DMS79 (cell line): ENCODE data around the gene CARD11.

Source experiments
- DNase-seq: peaks from one replicate; lab custom pipeline; 2025; lab: John Stamatoyannopoulos, UW

CARD11 gene

DNA sequence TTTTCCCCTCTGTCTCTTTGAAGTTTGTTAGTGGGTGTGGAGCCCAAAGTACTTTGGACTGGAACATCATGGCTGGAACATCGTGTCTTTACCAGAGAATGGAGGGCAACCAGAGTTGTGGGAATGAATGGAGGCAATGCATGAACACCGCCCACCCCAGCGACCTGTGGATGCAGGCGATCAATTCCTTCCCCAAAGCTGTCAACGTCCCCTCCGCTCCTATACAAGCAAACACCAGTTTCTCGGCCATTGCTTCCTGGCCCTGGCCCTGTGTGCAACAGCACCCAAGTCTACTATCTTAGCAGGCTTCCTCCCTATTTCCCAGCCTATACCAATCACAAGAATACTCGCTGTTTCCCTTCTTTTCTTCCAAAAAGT, 62.6 kb downstream of the CARD11 start:
- DNase-seq, result no peak

DNA sequence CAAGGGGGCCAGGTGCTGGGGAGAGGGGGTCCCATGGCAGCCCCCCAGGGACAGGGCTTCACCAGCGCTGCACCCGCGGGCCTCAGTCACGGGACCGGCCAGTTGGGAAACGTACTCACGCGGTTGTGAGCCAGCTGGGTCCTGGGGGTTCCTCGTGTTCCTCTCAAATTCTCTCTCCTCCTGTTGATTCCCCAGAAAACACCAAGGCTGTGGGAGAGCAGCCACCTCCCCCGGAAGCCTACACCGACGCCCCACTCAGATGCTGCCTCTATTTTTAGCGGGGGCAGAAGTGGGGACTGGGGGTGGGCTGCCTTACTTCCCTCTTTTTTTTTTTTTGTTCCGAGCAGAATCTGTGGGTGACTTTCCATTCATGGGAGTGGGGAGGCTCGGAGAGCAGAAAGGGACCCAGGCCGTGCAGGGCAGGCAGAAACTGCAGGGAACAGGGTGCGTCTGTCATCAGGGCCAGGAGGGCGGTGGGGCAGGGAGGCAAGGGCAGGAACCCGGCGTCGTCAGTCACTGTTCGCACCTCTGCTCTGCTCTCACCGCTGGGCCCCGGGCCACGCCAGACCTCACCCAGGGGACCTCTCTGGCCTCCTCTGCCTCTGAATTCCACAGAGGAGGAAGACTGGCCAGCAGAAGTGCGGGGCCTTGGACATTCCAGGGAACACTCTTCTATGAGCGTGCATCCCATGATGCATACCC, 63.1 kb downstream of the CARD11 start:
- no peak for DNase-seq

DNA sequence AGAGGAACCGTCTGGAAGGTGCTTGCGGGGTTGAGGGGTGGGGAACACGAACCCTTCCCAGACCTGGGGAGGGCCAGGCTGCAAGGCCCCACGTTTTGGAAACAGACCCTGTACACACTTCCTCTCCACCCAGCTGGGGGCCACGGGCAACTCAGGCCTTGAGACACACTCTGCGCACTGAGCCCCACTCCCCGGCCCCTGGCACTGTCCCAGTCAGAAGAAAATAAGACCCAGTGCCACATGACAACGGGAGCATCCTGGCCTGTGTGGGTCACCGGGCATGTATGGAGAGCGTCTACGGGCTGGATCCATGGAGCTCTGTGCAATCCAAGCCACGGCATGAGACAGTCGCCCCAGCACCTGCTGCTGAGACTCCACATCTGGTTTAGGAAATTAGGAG, 63.7 kb downstream of the CARD11 start:
- no peak for DNase-seq

DNA sequence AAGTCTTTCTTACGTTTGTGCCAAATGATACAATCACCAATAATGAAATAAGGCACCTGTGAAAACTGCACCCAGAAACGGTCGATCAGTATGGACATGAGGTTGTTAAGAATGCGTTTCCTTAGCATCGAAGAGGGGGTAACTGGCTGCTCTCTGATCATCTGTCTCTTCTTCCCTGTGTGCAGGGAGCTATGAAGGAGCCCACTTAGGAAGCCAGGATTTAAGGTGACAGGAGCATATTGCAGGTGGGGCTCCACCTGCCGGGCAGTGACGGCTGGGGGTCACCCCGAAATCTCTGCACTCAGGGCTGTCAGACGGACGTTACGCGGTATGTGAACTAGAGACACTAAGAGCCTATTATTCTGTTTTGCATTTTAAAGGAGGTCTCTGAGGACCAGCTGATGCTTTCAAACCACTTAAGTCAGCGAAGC, 64.5 kb downstream of the CARD11 start:
- no peak for DNase-seq

DNA sequence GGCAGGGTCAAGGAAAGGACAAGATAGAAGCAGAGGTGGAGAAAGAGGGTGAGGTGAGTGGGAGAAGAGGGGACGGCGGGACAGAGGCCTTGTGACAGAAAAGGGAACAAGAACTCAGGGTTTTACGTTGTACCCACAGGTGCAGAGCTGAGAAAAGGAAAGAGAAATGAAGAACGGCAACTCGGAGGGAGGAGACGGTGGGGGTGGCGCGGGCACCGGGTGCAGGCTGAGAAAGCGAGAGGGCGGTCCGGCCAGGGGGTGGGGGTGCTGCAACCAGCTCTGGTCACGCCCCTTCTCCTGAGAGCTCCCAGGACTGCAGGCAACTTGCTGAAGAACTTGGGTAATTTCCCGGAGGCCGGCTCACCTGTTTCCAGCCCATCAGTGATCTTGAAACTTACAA, 65.3 kb downstream of the CARD11 start:
- DNase-seq, result no peak

DNA sequence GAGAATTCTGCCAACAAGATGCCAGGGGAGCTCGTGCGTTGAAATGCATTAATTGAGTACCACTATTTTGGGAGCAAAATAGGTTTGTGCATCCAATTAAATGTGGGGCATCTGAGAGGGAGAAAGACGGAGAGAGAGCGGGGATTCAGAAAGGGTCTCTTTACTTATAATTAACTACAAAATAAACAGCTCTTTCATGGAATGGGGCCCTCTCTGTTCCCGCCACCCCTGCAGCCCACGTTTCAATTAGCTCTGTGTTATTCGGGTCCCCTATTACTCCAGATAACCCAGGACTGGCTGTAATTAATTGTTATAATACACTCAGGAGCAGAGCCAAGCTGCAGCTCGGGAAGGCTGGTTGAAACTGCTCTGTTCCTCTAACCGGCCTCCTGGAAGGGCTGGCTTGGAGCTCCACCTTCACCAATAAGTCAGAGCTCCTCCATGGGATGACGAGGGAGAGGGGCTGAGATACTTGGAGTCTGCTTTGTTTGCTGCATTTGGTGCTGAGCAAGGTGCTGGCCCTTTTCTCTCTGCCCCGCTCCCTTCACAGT, 67.8 kb downstream of the CARD11 start:
- DNase-seq, result no peak

DNA sequence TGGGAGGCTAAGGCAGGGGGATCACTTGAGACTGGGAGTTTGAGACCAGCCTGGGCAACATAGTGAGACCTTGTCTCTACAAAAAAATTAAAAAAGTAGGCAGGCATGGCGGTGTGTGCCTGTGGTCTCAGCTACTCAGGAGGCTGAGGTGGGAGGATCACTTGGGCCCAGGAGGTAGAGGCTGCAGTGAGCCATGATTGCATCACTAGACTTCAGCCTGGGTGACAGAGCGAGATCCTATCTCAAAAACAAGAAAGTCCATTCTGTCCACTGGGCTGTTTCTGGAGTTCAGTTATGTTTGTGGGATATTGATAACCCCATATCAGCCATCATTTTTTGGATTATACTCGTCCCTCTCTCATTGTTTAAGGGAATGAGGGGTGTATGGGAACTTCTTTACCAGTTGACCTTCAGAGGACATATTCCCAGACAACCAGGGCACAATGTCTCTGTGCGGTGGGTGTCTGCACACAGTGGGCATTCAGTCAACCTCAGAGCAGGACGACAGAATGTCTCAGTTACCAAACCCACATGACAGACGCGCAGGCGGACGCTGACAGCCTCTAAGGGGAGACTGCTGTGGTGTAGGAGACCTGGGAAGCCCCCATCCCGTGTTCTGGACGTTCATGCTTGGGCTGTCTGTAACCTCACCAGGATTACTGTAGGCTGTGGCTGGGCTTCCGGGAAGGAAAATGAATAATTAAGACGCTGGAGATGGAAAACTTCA, 69.4 kb downstream of the CARD11 start:
- DNase-seq, result no peak

DNA sequence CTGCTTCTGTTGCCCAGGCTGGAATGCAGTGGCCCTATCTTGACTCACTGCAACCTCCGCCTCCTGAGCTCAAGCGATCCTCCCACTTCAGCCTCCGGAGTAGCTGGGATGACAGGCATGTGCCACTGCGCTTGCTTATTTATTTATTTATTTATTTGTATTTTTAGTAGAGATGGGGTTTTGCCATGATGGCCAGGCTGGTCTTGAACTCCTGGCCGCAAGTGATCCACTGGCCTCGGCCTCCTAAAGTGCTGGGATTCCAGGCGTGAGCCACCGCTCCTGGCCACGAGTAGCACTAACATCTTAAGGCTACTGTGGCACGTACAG, 70.9 kb downstream of the CARD11 start:
- DNase-seq, result no peak

DNA sequence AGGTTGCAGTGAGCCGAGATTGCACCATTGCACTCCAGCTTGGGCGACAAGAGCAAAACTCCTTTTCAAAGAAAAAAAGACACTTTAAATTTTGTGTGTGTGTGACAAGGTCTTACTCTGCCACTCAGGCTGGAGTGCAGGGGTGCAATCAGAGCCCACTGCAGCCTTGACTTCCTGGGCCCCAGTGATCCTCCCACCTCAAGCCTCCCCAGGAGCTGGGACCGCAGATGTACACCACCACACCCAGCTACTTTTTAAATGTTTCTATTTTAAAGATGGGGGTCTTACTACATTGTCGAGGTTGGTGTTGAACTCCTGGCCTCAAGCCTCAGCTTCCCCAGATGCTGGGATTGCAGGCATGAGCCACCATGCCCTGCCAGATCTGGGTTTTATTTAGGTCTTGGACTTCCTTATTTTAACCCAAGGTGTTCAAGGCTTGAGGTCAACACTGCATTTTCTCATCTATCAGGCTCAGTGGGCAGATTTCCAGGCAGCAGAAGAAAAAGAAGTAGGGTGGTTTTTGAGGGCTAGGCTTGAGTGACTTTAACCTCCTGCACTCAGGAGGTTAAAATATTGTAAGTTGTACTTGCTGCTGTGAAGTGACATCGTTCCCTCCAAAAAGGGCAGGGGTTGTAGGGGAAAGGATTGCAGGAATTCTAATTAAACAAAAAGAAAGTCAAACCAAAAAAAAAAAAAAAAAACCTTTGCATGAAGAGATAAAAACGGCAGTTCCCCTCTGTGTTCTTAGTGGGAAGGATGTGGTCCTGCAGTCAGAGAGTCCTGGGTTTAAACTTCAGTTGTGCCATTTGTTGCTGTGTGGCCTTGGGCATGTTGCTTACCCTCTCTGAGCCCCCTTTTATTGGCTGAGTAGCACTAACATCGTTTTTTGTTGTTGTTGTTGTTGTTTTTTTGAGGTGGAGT, 71.5 kb downstream of the CARD11 start:
- no peak for DNase-seq

DNA sequence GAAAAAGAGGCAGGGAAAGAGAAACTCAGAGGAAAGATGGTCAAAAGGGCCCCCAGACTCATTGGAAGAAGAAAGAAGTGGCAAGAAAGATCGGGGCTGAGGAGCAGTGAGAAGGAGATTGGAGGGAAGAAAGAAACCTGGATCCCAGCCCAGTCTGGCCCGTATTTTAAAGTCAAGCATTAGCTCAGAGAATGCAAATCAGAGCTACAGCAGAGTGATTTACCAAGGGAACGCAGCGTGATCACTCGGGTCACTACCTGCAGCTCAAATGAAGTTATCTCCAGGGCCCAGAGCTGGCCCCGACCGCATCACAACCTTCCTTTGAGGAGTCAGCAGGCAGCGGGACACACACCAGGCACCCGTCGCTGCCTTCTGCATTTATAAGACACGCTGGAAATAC, 72.8 kb downstream of the CARD11 start:
- no peak for DNase-seq

DNA sequence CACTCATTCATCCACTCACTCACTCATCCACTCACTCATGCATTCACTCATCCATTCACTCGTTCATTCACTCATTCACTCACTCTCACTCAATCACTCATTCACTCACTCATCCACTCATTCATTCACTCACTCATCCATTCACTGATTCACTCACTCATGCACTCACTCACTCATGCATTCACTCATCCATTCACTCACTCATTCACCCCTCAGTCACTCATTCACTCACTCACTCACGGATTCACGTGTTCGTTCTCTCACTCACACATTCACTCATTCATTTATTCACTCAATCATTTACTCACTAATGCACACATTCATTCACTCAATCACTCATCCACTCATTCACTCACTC, 73.4 kb downstream of the CARD11 start:
- no peak for DNase-seq

DNA sequence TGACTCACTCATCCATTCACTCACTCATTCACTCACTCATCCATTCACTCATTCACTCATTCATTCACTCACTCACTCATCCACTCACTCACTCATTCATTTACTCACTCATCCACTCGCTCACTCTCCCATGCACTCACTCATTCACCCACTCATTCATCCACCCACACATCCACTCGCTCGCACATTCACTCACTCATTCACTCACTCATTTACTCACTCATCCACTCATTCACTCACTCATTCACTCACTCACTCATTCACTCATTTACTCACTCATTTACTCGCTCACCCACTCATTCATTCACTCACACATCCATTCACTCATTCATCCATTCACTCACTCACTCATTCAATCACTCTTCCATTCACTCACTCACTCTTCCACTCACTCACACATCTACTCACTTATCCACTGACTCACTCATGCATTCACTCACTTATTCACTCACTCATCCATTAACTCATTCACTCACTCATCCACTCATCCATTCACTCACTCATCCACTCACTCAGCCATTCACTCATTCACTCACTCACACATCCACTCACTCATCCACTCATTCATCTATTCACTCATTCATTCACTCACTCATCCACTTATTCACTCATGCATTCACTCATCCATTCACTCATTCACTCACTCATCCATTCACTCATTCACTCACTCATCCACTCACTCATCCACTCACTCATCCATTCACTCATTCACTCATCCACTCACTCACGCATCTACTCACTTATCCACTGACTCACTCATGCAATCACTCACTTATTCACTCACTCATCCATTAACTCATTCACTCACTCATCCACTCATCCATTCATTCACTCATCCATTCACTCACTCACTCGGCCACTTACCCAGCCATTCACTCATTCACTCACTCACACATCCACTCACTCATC, 74.0 kb downstream of the CARD11 start:
- DNase-seq, result no peak

DNA sequence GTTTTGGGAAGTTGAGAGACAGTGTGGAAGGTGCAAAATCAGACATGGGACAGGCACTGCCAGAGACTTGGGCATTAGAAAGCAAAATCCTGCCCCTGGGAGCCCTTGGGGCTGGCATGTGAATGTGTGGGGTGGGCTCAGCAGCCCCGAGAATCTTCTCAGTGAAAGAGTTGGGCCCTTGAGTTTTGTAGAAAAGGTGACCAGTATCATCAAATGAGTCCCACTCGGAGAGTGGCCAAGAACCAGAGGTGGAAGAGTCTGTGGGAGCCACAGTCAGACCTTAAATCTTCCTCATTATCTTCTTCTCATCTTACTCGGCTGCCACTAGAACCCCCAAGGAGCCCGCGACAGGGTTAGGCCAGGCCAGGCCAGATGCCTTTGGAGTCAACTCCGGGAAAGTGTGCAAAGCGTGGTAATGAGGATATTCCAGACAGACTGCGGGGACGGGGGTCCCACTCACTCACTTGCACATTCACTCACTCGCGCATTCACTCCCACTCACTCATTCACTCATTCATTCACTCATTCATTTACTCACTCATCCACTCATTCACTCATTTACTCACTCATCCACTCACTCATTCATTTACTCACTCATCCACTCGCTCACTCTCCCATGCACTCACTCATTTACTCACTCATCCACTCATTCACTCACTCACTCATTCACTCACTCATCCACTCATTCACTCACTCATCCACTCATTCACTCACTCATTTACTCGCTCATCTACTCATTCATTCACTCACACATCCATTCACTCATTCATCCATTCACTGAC, 74.9 kb downstream of the CARD11 start:
- no peak for DNase-seq

DNA sequence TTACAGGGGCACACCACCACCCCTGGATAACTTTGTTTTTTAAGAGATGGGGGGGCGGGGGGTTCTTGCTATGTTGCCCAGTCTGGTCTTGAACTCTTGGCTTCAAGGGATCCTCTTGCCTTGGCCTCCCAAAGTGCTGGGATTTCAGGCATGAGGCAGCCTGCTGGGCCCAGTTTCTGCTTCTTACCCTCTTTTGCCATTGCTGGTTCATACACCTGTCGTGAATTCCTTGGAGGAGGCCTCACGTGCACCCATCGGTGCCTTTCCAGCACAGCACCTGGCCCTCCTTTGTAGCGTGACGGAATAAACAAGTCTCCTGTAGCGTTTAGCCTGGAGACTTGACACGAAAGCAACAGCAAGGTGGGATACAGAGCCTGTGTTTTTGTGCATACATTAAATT, 75.5 kb downstream of the CARD11 start:
- peak; percentile 70 for DNase-seq

DNA sequence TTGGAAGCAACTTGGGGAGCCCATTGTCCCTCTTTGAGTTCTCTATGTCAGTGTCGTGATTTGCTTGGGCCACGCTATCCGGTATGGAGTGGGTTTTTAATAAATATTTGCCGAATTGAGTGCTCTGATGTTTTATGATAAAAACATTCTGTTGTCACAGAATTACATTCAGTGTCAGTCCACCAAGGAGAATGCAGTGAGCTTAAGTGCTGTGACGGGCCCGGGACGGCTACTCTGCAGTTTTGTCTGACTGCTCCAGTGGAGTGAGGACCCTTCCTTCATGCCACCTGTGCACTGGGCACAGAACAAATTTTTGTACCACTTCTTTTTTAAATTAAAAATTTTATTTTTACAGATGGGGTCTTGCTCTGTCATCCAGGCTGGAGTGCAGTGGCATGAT, 76.0 kb downstream of the CARD11 start:
- no peak for DNase-seq

DNA sequence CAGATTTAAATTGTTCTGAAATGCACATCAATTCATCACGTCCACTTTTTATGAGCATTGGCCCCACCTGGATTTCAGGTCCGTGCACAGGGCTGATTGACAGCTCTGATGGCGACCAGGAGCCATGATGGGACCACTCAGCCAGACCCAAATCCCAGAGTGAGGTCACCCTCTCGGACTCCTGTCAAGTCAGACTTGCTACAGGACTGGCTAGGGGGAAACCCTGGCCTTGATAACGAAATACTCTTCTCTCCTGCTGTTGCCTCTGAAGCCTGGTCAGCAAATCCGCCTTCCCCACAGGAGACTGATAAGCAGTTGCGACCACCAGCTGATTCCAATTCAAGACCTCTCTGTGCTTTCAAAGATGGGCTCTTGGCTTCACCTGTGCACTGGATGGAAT, 76.4 kb downstream of the CARD11 start:
- DNase-seq, result no peak

DNA sequence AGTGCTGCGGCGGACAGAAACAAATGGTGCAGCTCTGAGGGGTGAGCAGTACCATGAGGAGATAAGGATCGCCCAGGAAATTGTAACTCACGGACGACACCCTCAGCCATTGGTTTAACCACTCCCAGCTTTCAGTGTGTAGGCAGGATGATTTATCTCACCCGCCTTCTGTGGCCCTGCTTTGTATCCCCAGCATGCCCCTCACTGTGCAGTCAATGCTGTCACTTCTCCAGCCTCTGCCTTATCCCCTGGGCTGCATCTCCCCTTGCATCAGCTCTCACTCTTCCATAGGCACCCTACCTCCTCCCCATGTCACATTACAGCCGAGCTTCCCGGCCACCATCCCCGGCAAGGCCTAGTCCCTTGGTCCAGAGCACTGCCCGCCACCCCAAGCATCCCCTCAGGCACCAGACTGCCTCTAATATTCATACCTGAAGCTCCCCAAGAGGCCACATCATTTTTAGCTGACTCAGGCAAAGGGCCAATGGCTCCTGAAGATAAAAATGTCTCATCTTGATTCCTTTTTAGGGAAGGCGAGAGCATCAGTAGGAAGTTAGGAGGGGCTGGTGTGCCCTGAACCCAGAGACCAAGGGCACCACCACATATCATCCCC, 77.1 kb downstream of the CARD11 start:
- no peak for DNase-seq

DNA sequence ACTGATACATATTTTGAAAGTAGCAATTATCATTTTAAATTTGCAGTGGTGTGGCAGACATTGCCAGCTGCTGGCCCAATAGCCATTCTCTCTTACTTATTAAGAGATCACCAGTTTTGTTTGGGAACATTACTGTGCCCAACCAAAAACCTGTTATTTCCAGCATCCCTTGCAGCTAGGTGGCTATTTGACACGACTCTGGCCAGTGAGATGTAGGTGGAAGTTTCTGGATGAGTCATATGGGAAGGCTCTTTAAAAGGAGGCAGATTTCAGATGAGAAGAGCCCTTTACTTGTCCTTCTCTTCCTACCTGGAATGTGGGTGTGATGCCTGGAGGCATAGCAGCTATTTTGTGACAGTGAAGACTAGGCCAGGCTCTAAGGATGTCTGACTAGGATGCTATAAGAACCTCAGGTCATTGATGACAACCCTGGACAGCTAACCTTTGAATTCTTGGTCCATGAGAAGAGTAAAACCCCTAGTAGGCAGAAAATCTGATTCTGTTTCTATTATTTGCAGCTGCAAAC, 77.9 kb downstream of the CARD11 start:
- no peak for DNase-seq

DNA sequence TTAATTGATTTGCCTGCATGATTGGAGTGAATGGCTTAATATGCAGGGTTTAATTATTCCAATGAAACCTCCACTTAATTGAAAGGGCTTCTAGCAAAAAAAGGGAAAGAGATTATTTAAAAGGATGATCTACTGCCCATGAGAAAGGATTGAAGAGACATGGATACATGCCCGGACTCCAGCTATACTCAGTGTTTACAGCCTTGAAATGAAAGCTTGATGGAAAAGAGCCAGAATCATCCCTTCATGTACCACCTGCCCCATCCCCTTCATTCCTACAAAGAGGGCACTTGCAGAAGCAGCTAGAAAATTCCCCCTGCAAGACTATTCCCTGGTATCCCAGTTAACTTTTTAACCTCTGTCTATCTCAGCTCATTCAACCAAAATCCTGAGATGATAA, 78.4 kb downstream of the CARD11 start:
- no peak for DNase-seq

DNA sequence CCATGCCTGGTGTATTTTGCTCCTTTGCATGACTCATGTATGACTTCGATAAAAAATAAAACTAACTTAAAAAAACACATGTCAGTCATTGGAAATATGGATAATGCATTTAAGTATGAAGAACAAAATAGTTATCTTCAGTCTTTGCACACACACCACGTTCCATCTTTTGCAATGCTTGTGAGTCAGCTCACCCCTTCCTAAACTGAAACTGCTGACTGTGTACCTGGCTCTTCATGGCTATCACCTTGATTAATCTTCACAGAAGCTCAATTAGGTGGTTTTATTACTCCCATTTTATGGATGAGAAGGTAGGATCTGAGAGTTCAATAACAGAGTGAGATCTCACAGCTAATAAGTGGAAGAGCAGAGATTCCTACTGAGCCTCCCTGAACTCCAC, 79.5 kb downstream of the CARD11 start:
- DNase-seq, result no peak
